BLaER1 (cell line): Measurements from ENCODE around the gene THEMIS.

Experiments
- H3K27ac ChIP-seq: shearing (Covaris generic); formaldehyde crosslinking; 2 replicates; pipeline ENCODE4 v1.8.1; 2022
- H3K27me3 ChIP-seq: shearing (Covaris generic); formaldehyde crosslinking; 2 replicates; pipeline ENCODE4 v1.8.1; 2022
- H3K36me3 ChIP-seq: shearing (Covaris generic); formaldehyde crosslinking; 2 replicates; pipeline ENCODE4 v1.8.1; 2022
- H3K4me1 ChIP-seq: shearing (Covaris generic); formaldehyde crosslinking; 2 replicates; pipeline ENCODE4 v1.8.1; 2022
- H3K4me2 ChIP-seq: shearing (Covaris generic); formaldehyde crosslinking; 2 replicates; pipeline ENCODE4 v1.8.1; 2022
- H3K4me3 ChIP-seq: shearing (Covaris generic); formaldehyde crosslinking; 2 replicates; pipeline ENCODE4 v1.8.1; 2022
- H3K9ac ChIP-seq: shearing (Covaris generic); formaldehyde crosslinking; 2 replicates; pipeline ENCODE4 v1.8.1; 2022
- H3K9me3 ChIP-seq: shearing (Covaris generic); formaldehyde crosslinking; 2 replicates; pipeline ENCODE4 v1.8.1; 2022
- H4K20me1 ChIP-seq: shearing (Covaris generic); formaldehyde crosslinking; 2 replicates; pipeline ENCODE4 v1.8.1; 2022
- Cebpa-rat ChIP-seq: shearing (Covaris generic); IDR thresholded peaks from 2 replicates; pipeline ENCODE4 v1.8.1; 2022

THEMIS gene

DNA sequence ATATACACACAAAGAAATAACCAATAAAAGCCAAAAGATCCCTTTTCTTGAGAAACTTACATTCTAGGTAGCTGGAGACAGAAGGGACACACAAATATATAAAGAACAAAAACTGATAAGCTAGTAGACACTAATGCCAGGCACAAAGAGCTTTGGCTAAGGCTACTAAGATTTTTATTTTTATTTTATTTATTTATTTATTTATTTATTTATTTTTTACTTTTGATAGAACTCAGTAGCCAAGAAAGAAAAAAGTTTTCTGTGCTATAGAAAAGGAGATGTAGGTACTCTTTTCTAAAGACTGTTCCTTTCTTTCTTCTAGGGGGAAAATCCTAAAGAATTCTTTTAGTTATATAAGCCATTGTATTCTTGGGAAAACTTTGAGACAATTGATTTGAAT is 34.1 kb downstream of the THEMIS start:
- no peak overlapping the region for H3K27ac ChIP-seq
- H3K4me3 ChIP-seq, result no peak overlapping the region
- H3K9ac ChIP-seq, result no peak overlapping the region
- H3K4me1 ChIP-seq, result no peaks in the 10 kb centered on the region
- H3K9me3 ChIP-seq, result no peaks in the 10 kb centered on the region
- TF ChIP-seq Cebpa-rat, result no peak
- H3K36me3 ChIP-seq, result no peaks in the 10 kb centered on the region
- H3K4me2 ChIP-seq, result no peak overlapping the region
- no peaks in the 10 kb centered on the region for H4K20me1 ChIP-seq
- H3K27me3 ChIP-seq, result no peaks in the 10 kb centered on the region

DNA sequence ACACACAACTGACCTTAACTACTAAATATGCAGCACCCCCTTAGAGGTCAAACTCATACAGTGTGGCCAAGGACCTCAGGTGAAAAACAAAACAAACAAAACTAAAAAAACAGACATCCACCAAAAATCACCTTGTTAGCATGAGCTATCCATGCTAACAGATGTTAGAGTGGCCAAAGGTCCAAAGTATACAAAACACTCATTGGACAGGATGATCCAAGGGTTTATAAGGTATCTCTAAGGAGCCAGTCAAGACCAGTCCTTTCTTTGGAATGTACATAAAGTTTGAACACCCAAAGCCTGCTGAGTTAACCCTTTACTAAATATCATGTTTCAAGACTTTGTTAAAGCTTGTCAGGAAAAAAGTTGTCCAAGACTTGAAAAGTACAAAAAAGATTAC is 35.8 kb downstream of the THEMIS start:
- no peak for TF ChIP-seq Cebpa-rat

DNA sequence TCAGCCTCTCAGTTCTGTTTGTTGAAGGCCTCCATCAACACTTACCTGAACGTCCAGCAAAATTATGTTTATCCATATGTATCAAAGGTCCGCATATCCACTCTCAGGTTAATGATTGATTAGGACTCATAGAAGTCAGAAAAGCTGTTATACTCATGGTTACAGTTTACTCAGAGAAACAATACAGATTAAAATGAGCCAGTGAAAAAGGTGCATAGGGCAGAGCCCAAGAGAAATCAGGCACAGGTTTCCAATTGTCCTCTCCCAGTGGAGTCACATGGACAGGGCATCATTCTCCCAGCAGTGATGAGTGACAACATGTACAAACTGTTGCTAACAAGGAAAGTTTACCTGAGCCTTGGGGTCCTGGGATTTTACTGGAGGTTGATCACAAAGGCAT is 36.2 kb downstream of the THEMIS start:
- TF ChIP-seq Cebpa-rat, result no peak
- no peaks in the 10 kb centered on the region for H3K27me3 ChIP-seq
- H3K9ac ChIP-seq, result no peak overlapping the region
- no peaks in the 10 kb centered on the region for H3K4me1 ChIP-seq
- H3K36me3 ChIP-seq, result no peaks in the 10 kb centered on the region
- no peak overlapping the region for H3K4me2 ChIP-seq
- no peaks in the 10 kb centered on the region for H3K9me3 ChIP-seq
- H3K27ac ChIP-seq, result no peak overlapping the region
- no peak overlapping the region for H3K4me3 ChIP-seq
- no peaks in the 10 kb centered on the region for H4K20me1 ChIP-seq

More for the DNA sequence above, 35.8 kb downstream of the THEMIS start:
- Histone ChIP-seq H3K36me3 (no peaks in the 10 kb centered on the region), H3K4me1 (no peaks in the 10 kb centered on the region), H4K20me1 (no peaks in the 10 kb centered on the region), H3K9ac (no peak overlapping the region), H3K27ac (no peak overlapping the region), H3K4me2 (no peak overlapping the region), H3K27me3 (no peaks in the 10 kb centered on the region), H3K4me3 (no peak overlapping the region), H3K9me3 (no peaks in the 10 kb centered on the region)

DNA sequence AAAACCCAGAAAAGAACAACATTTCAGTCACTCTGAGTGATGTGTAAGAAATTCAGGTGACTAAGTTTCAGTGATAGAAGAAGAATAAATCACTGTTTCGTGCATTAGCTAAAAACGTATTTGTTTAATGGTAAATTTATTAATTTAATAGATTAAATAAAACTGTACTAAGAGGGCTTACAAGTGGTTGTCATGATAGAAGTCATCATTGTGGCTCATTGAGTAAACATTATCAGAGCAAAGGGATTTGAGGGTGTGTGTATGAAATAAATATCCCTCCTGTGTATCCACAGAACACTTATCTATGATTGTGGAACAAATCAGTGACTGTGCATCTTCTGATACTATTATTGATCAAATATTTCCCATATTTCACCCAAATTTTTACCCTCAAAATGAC is 40.1 kb downstream of the THEMIS start:
- Histone ChIP-seq H3K9me3 (no peaks in the 10 kb centered on the region), H4K20me1 (no peaks in the 10 kb centered on the region), H3K4me3 (no peak overlapping the region), H3K36me3 (no peaks in the 10 kb centered on the region), H3K9ac (no peak overlapping the region), H3K4me1 (no peaks in the 10 kb centered on the region), H3K4me2 (no peak overlapping the region), H3K27ac (no peak overlapping the region), H3K27me3 (no peaks in the 10 kb centered on the region)
- TF ChIP-seq Cebpa-rat, result no peak

DNA sequence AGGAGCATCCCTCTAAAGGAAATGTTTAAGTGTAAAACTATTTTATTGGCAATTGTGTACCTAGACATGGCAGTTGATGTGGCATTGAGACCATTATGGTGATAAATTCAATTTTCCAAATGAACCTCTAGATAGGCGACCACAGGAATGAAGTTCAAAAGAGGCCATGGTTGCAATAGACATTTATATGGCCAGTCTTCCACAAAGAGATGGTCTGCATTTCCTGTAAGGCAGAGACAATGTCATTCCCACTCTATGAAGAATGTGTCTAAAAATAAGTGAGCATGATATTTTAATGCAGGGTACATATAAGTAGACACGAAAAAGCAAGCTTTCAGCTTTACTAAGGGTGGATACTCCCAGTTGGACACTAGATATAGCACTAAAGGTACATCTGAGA is 40.9 kb downstream of the THEMIS start:
- H3K9ac ChIP-seq, result no peak overlapping the region
- H3K27me3 ChIP-seq, result no peaks in the 10 kb centered on the region
- H3K4me3 ChIP-seq, result no peak overlapping the region
- H3K36me3 ChIP-seq, result no peaks in the 10 kb centered on the region
- H3K4me2 ChIP-seq, result no peak overlapping the region
- TF ChIP-seq Cebpa-rat, result no peak
- no peak overlapping the region for H3K27ac ChIP-seq
- no peaks in the 10 kb centered on the region for H4K20me1 ChIP-seq
- H3K4me1 ChIP-seq, result no peaks in the 10 kb centered on the region
- no peaks in the 10 kb centered on the region for H3K9me3 ChIP-seq

DNA sequence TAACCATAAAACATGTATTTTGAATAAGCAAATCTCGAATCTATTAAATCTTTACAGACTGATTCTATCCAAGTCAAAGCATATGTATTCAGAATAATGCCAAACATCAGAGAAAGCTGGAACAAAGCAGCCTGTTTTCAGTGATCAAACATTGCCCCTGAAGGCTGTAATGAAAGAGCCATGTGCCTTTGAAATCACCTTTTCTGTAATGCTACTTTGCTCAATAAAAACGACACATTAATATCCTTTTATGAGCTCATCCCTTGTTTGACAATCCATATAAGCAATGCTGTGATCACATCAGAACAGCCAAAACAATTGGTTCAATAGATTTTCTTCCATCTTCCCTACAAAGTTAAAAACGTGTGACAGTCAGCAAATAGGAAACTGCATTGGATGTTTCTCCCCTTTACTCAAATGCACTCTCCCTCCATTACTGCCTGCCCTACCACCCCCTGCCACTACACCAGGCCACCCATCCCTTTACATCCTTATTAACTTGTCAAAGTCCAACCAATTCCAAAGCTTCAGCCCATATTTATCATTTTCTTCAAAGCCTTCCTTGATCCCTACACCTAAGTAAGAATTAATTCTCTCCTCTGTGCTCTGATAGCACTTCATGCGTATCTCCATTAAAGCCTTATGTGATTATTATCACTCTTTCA is 42.0 kb downstream of the THEMIS start:
- no peak overlapping the region for H3K27ac ChIP-seq
- no peaks in the 10 kb centered on the region for H3K36me3 ChIP-seq
- H3K4me1 ChIP-seq, result no peaks in the 10 kb centered on the region
- no peak overlapping the region for H3K4me3 ChIP-seq
- TF ChIP-seq Cebpa-rat, result no peak
- H3K4me2 ChIP-seq, result no peak overlapping the region
- H3K9ac ChIP-seq, result no peak overlapping the region
- H3K27me3 ChIP-seq, result no peaks in the 10 kb centered on the region
- H4K20me1 ChIP-seq, result no peaks in the 10 kb centered on the region
- H3K9me3 ChIP-seq, result no peaks in the 10 kb centered on the region

DNA sequence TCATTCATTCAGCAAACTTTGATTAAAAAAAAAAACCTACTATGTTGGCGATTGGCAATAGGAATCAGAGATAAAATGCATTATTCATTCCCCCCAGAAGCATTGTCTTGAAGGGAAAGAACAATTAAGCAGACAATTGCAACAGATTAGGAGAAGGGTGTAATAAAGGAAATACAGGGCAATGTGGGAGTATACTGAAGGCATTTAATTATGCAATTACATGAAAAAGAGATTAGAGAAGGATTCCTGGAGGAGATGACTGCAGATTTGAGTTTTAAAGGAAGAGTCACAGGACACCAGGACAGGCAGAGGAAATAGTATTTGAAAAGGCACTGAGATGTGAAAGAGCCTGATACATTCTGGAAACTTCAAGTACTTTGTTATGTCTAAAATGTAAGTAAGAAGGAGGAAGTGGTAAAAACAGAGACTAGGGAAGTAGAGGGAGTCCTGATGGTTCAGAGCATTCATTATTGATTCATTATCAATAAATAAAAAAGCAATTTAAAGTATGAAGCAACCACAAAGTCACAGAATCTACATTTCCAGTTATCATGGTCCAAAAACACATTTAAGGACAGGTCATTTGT is 43.7 kb downstream of the THEMIS start:
- Histone ChIP-seq H3K27ac (no peak overlapping the region), H3K4me2 (no peak overlapping the region), H4K20me1 (no peaks in the 10 kb centered on the region), H3K36me3 (no peaks in the 10 kb centered on the region), H3K4me1 (no peaks in the 10 kb centered on the region), H3K9ac (no peak overlapping the region), H3K4me3 (no peak overlapping the region), H3K9me3 (no peaks in the 10 kb centered on the region), H3K27me3 (no peaks in the 10 kb centered on the region)
- TF ChIP-seq Cebpa-rat, result no peak

DNA sequence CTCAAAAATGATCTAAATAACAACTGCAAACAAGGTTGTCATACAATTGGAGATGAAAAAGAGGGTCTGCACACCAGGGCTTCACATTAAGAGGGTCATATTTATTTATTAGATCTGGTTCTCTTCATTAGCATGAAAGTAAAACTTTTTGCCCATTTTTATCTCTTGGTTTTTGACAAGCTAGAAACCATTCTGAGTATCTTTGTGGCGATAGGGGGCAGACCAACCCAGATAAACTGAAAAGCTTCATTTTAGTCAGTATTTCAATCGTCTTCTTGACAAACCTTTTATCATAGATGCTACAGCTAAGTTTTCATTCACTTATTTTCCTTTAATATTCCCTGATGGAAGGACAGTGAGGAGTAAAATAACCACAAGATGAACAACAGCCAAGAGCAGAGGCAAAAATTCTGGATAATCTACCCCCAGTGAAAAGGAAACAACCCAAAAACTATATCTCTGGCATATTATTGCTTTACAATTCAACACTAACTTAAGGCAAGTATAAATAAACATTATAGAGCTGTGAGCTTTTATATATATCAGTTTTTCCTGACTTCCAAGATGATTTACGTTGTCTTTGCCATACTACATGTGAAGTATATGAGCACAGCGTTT is 45.2 kb downstream of the THEMIS start:
- no peaks in the 10 kb centered on the region for H4K20me1 ChIP-seq
- no peak overlapping the region for H3K27ac ChIP-seq
- no peaks in the 10 kb centered on the region for H3K4me1 ChIP-seq
- H3K9ac ChIP-seq, result no peak overlapping the region
- H3K9me3 ChIP-seq, result no peaks in the 10 kb centered on the region
- no peaks in the 10 kb centered on the region for H3K27me3 ChIP-seq
- H3K4me2 ChIP-seq, result no peak overlapping the region
- H3K36me3 ChIP-seq, result no peaks in the 10 kb centered on the region
- H3K4me3 ChIP-seq, result no peak overlapping the region
- TF ChIP-seq Cebpa-rat, result no peak

DNA sequence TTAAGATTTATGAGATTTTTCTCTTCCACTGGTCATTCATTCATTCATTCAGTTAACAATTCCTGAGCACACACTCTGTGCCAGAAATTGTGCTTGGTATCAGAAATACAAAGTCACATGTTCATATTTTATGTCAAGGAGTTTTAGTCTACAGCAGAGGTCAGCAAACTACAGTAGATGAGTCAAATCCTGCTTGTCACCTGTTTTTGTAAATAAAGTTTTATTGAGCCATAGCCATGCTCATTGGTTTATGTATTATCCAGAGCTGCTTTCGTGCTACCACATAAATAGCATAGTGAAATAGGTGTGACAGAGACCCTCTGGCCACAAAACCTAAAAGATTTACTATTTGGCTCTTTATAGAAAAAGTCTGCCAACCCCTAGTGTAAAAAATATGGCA is 46.8 kb downstream of the THEMIS start:
- Histone ChIP-seq H3K36me3 (no peaks in the 10 kb centered on the region), H3K27ac (no peak overlapping the region), H3K9me3 (no peaks in the 10 kb centered on the region), H3K9ac (no peak overlapping the region), H3K4me1 (no peaks in the 10 kb centered on the region), H4K20me1 (no peaks in the 10 kb centered on the region), H3K4me2 (no peak overlapping the region), H3K4me3 (no peak overlapping the region), H3K27me3 (no peaks in the 10 kb centered on the region)
- no peak for TF ChIP-seq Cebpa-rat

DNA sequence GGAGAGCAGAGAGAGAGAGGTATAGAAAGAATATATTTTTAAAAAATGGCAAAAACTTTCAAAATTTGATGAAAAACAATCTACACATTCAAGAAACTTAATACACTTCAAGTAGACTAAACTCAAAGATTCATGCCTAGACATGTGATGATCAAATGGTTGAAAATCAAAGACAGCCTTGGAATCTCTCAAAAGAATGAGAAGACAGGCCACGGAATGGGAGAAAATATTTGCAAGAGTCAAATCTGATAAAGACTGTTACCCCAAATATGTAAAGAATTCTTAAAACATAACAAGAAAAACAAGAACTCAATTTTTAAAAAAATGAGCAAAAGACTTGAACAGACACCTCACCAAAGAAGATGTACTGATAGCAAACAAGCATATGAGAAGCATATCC is 49.7 kb downstream of the THEMIS start:
- H3K27me3 ChIP-seq, result no peaks in the 10 kb centered on the region
- no peak overlapping the region for H3K27ac ChIP-seq
- H3K9ac ChIP-seq, result no peak overlapping the region
- H3K36me3 ChIP-seq, result no peaks in the 10 kb centered on the region
- no peak for TF ChIP-seq Cebpa-rat
- H3K4me3 ChIP-seq, result no peak overlapping the region
- no peaks in the 10 kb centered on the region for H4K20me1 ChIP-seq
- no peaks in the 10 kb centered on the region for H3K9me3 ChIP-seq
- no peaks in the 10 kb centered on the region for H3K4me1 ChIP-seq
- no peak overlapping the region for H3K4me2 ChIP-seq
